K562 (cell line): Measurements from ENCODE around the gene DEFB114. TPM values are rescaled to one million over a fixed set of nuclear protein-coding genes. Genes with fewer than 3 reads are reported as not detected.
A peak's percentile ranks its signal among the peaks of the same experiment; 100 is the strongest.

Experiments used
- ATAC-seq: fragments of 200-7000 bp; cut with Tn5 transposase; 3 replicates; pipeline ENCODE4 v1.9.1; 2020; ENCODE audit warnings: moderate library complexity
- BruUV-seq: library from RNA; stranded (reverse); fragments of 400-500 nt; replicated peaks from 2 replicates; lab custom pipeline; 2021; lab: Mats Ljungman, UMichigan
- CTCF ChIA-PET: fragments of 300-600 bp; formaldehyde crosslinking; extraction: SDS; loops from one replicate; lab custom pipeline; 2021; ENCODE audit warnings: low intra/inter-chr PET ratio; lab: Yijun Ruan, JAX
- POLR2A ChIA-PET: fragments of 300-600, 350-650 bp; sonication (Branson Sonifier 250); formaldehyde crosslinking; extraction: SDS; loops from one replicate; lab custom pipeline; 2021; ENCODE audit warnings: antibody characterized with exemption, inconsistent platforms; lab: Yijun Ruan, JAX
- DNase-seq, 4 experiments: peaks; one replicate each; pipeline versions ENCODE4 v3.0.0 to v3.0.0-alpha.2; 2011 to 2018; ENCODE audit warnings: low spot score in 3 of 4, mixed read lengths in 3 of 4; ENCODE audit errors: extremely low read depth in 1 of 4
- FAIRE-seq: peaks from 2 replicates; lab custom pipeline; 2011; peaks lifted over from hg19 to GRCh38; lab: Jason Lieb, UNC
- H2AFZ ChIP-seq: 2 replicates; pipeline ENCODE4 v1.6.0; 2011; ENCODE audit warnings: low read depth, low read length, control low read depth, inconsistent platforms
- H3K27ac ChIP-seq: fragments of 200-600 bp; 3 replicates; pipeline ENCODE4 v1.8.0; 2011; ENCODE audit warnings: low read depth, mild to moderate bottlenecking, control low read depth, inconsistent platforms, low read length, moderate library complexity, mixed read lengths; ENCODE audit errors: extremely low read depth
- H3K27me3 ChIP-seq, 2 experiments: fragments of 300-600 bp in 1 of 2; 2 replicates in 1 of 2; 3 replicates in 1 of 2; pipeline versions ENCODE4 v1.6.0 to v1.8.0; 2011; ENCODE audit warnings: inconsistent platforms in 2 of 2, low read length in 2 of 2, mild to moderate bottlenecking in 1 of 2, mixed read lengths in 1 of 2, moderate library complexity in 1 of 2; ENCODE audit not compliant: control insufficient read depth in 2 of 2, insufficient read depth in 2 of 2
- H3K36me3 ChIP-seq: fragments of 300-600 bp; 3 replicates; pipeline ENCODE4 v1.8.0; 2011; ENCODE audit warnings: mild to moderate bottlenecking, low read length, inconsistent platforms; ENCODE audit not compliant: control insufficient read depth, insufficient read depth
- H3K4me1 ChIP-seq, 2 experiments: fragments of 200-600 bp in 1 of 2; replicated peaks in 1 of 2; 2 replicates in 1 of 2; 3 replicates in 1 of 2; pipeline versions ENCODE4 v1.5.1 to v1.8.0; 2011; ENCODE audit warnings: inconsistent platforms in 2 of 2, low read length in 2 of 2, mild to moderate bottlenecking in 1 of 2, mixed read lengths in 1 of 2, moderate library complexity in 1 of 2; ENCODE audit not compliant: control insufficient read depth in 2 of 2, insufficient read depth in 2 of 2
- H3K4me2 ChIP-seq: 2 replicates; pipeline ENCODE4 v1.6.1; 2011; ENCODE audit warnings: low read length, control low read depth, inconsistent platforms, mixed read lengths; ENCODE audit not compliant: insufficient read depth
- H3K4me3 ChIP-seq: fragments of 200-600 bp; sonication (generic), shearing (Covaris generic); 2 replicates; pipeline ENCODE4 v1.5.1; 2016; ENCODE audit warnings: control low read depth, inconsistent platforms
- H3K79me2 ChIP-seq: fragments of 200-600 bp; 3 replicates; pipeline ENCODE4 v1.8.0; 2011; ENCODE audit warnings: low read length, inconsistent platforms; ENCODE audit not compliant: control insufficient read depth, insufficient read depth
- H3K9ac ChIP-seq, 2 experiments: 2 replicates each; pipeline versions ENCODE4 v1.6.0 to v1.6.1; 2011; ENCODE audit warnings: low read depth in 2 of 2, low read length in 2 of 2, control low read depth in 1 of 2, inconsistent platforms in 1 of 2, mild to moderate bottlenecking in 1 of 2, mixed read lengths in 1 of 2; ENCODE audit not compliant: insufficient read depth in 1 of 2
- H3K9me1 ChIP-seq: one replicate; pipeline ENCODE4 v1.6.0; 2011; ENCODE audit warnings: inconsistent platforms, mild to moderate bottlenecking, low read length, moderate library complexity; ENCODE audit not compliant: control insufficient read depth, insufficient read depth
- H3K9me3 ChIP-seq: replicated peaks from 2 replicates; pipeline ENCODE4 v1.5.1; 2011; ENCODE audit warnings: low read depth, low read length, inconsistent platforms; ENCODE audit not compliant: control insufficient read depth, insufficient read depth
- H4K20me1 ChIP-seq: replicated peaks from 2 replicates; pipeline ENCODE4 v1.6.1; 2011; ENCODE audit warnings: low read length, inconsistent platforms, mixed read lengths; ENCODE audit not compliant: control insufficient read depth, insufficient read depth
- ARNT ChIP-seq, 2 experiments: fragments of 450-650 bp; IDR thresholded peaks; 2 replicates each; pipeline ENCODE4 v1.6.1; 2016; ENCODE audit warnings: mild to moderate bottlenecking in 1 of 2
- ATF1 ChIP-seq, 2 experiments: fragments of 450-650 bp in 1 of 2; IDR thresholded peaks; 2 replicates each; pipeline ENCODE4 v1.6.1; 2016; ENCODE audit warnings: missing compliant biosample characterization in 1 of 2, missing genetic modification characterization in 1 of 2
- MECOM ChIP-seq: fragments of 250-450 bp; sonication (Bioruptor Pico); IDR thresholded peaks from 2 replicates; pipeline ENCODE4 v1.8.0; 2022; ENCODE audit warnings: inconsistent platforms
- POU5F1 ChIP-seq: fragments of 150-350 bp; IDR thresholded peaks from 2 replicates; pipeline ENCODE4 v1.6.1; 2014; ENCODE audit warnings: borderline replicate concordance, low read length, low read depth, mild to moderate bottlenecking; ENCODE audit not compliant: partially characterized antibody
- RBM14 ChIP-seq: fragments of 200-400 bp; formaldehyde crosslinking; IDR thresholded peaks from 2 replicates; pipeline ENCODE4 v1.6.1; 2018; ENCODE audit warnings: low read depth, mild to moderate bottlenecking, low read length, moderate library complexity, borderline replicate concordance; ENCODE audit not compliant: insufficient read depth
- SMARCA4 ChIP-seq: fragments of 450-650 bp; IDR thresholded peaks from 2 replicates; pipeline ENCODE4 v1.6.1; 2016
- TBL1XR1 ChIP-seq, 2 experiments: IDR thresholded peaks; 2 replicates each; pipeline ENCODE4 v1.6.1; 2012; ENCODE audit warnings: improper control_type of control experiment in 2 of 2, low read length in 2 of 2, mild to moderate bottlenecking in 1 of 2
- ZNF584 ChIP-seq: fragments of 200-800 bp; sonication (Bioruptor generic); IDR thresholded peaks from 2 replicates; pipeline ENCODE4 v1.6.1; 2016; ENCODE audit warnings: low read depth, mild to moderate bottlenecking, missing genetic modification characterization, missing compliant biosample characterization
- WGBS: fragments of 100-300 bp; shearing (Covaris generic); methylation state at CpG from one replicate; pipeline ENCODE4 v1.1.6; 2016; ENCODE audit warnings: low coverage, mixed read lengths; ENCODE audit not compliant: insufficient coverage; ENCODE audit errors: missing lambda C conversion rate; 5-methylcytosine and 5-hydroxymethylcytosine counted together
- in situ Hi-C: fragments of 300-500 bp; cut with MboI; formaldehyde crosslinking; loops from 4 replicates; pipeline ENCODE4 v1.15.0; 2018; ENCODE audit warnings: inconsistent platforms, mixed read lengths
- intact Hi-C: fragments of 100-400 bp; cut with micrococcal nuclease; formaldehyde crosslinking; loops from 2 replicates; pipeline ENCODE4 v1.14.2; 2022
- polyA plus RNA-seq, 8 experiments: library from polyadenylated mRNA; depleted of rRNA in 4 of 8; stranded (reverse) in 5 of 8; unstranded in 3 of 8; fragments of >200 nt; fragmentation: Nextera tagmentation in 2 of 8; fragmentation: Illumina TruSeq in 1 of 8; extraction: Ambion mirVana in 2 of 8; extraction: Trizol in 1 of 8; gene quantifications; 2 replicates each; pipeline versions ENCODE4 v1.2.1 to v1.2.3, GENCODE V29; 2011 to 2014; ENCODE audit warnings: inconsistent platforms in 1 of 8, missing spikeins in 1 of 8
- total RNA-seq, 7 experiments: library from RNA; depleted of rRNA in 6 of 7; stranded (reverse); fragments of >200 nt in 6 of 7; fragmentation: Illumina TruSeq in 2 of 7; extraction: Trizol in 2 of 7; gene quantifications; 2 replicates each; pipeline versions ENCODE4 v1.2.1 to v1.2.3, GENCODE V29; 2011 to 2021; ENCODE audit warnings: low replicate concordance in 1 of 7
- TF ChIP-seq, protein P1 (sequence below): fragments of 450-650 bp; IDR thresholded peaks from 2 replicates; pipeline ENCODE4 v1.6.1; 2017; ENCODE audit warnings: antibody characterized with exemption, mild to moderate bottlenecking

The DEFB114 gene
- total and polyA plus RNA-seq, 9 of the 15 experiments (the other 6 are each of a cell fraction or from before 2014, with no cell fraction given) = not detected

DNA sequence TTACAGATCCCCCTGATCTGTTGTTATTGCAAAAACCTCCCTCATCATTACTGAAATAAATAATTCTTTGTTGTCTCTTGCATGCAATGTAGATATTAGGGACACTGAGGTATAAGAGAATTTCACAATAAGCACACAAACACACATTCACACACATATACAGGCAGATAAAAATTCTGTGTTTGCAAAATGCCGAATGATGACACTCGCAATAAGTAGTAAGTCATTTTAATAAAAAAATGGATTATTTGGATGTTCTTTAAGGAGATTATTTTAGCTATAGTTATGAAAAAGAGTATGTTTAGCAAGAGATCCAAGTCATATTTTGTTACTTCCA is 13.6 kb downstream of the DEFB114 start:
- H3K79me2 ChIP-seq = peaks cover 13% of the 10 kb centered on the region
- H3K27ac ChIP-seq = peak overlapping the region; percentile 76
- no TSS peak for BruUV-seq
- H3K9me1 ChIP-seq = no peaks in the 10 kb centered on the region
- H3K4me3 ChIP-seq = peak overlapping the region; percentile 43; the same call in 1 of the 2 replicates
- H3K4me1 ChIP-seq = no peaks in the 10 kb centered on the region
- H3K9ac ChIP-seq = peak overlapping the region in 1 of 2 experiments; percentile 76; a peak in 2 of 4 replicates
- peak; percentile 6; the same call in 1 of the 3 replicates for ATAC-seq
- no peaks in the 10 kb centered on the region for H4K20me1 ChIP-seq
- intact Hi-C loops = no loop called here
- 0% methylated on average over 2 of the region's 2 CpGs for WGBS
- no peak for DNase-seq
- H3K9me3 ChIP-seq = no peaks in the 10 kb centered on the region
- in situ Hi-C loops = no loop called here
- H2AFZ ChIP-seq = peak overlapping the region; percentile 96
- peak overlapping the region; percentile 68 for H3K4me2 ChIP-seq
- POLR2A ChIA-PET = interaction anchor here (0.5 to 2.7 kb wide), 8 partner anchors 10 to 314 kb away, joined by 3 to 13 read pairs (median 6); partner anchors contain the start of gene RHAG
- H3K27me3 ChIP-seq = no peaks in the 10 kb centered on the region
- FAIRE-seq = no peak
- H3K36me3 ChIP-seq = no peaks in the 10 kb centered on the region
- CTCF ChIA-PET = no interaction called here
- TF ChIP-seq TBL1XR1 (IDR thresholded peaks at IDR 0.05; ENCODE audit: low read length in 2 of 2) (no peak), RBM14 (no peak), ZNF584 (CRISPR knock-in tag) (0 out of 2 replicates have a peak, but pooled peaks have one; percentile 34), POU5F1 (no peak), SMARCA4 (0 out of 2 replicates have a peak, but pooled peaks have one; percentile 27), MECOM (CRISPR knock-in tag) (peak; percentile 45; the same call in 1 of the 2 replicates), ARNT (IDR thresholded peaks at IDR 0.05) (peak in 1 of 2 experiments; percentile 27; a peak in 1 of 4 replicates), ATF1 (CRISPR knock-in tag; IDR thresholded peaks at IDR 0.05) (no peak), ATF1 (tag; IDR thresholded peaks at IDR 0.05) (0 out of 2 replicates have a peak, but pooled peaks have one; percentile 6)
- TF ChIP-seq, protein P1, sequence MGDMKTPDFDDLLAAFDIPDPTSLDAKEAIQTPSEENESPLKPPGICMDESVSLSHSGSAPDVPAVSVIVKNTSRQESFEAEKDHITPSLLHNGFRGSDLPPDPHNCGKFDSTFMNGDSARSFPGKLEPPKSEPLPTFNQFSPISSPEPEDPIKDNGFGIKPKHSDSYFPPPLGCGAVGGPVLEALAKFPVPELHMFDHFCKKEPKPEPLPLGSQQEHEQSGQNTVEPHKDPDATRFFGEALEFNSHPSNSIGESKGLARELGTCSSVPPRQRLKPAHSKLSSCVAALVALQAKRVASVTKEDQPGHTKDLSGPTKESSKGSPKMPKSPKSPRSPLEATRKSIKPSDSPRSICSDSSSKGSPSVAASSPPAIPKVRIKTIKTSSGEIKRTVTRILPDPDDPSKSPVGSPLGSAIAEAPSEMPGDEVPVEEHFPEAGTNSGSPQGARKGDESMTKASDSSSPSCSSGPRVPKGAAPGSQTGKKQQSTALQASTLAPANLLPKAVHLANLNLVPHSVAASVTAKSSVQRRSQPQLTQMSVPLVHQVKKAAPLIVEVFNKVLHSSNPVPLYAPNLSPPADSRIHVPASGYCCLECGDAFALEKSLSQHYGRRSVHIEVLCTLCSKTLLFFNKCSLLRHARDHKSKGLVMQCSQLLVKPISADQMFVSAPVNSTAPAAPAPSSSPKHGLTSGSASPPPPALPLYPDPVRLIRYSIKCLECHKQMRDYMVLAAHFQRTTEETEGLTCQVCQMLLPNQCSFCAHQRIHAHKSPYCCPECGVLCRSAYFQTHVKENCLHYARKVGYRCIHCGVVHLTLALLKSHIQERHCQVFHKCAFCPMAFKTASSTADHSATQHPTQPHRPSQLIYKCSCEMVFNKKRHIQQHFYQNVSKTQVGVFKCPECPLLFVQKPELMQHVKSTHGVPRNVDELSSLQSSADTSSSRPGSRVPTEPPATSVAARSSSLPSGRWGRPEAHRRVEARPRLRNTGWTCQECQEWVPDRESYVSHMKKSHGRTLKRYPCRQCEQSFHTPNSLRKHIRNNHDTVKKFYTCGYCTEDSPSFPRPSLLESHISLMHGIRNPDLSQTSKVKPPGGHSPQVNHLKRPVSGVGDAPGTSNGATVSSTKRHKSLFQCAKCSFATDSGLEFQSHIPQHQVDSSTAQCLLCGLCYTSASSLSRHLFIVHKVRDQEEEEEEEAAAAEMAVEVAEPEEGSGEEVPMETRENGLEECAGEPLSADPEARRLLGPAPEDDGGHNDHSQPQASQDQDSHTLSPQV = peak; percentile 46
